ENCODE data around the gene CPNE4. TPM values are rescaled to one million over a fixed set of nuclear protein-coding genes. Genes with fewer than 3 reads are reported as not detected.

CPNE4 gene
- total RNA-seq, 2 donors from 2014 or later, result 1.7 to 2.5 TPM

GRCh38 chr3:131755380-131755779, 279.4 kb downstream of the CPNE4 start:
- H3K36me3 ChIP-seq (ENCODE audit: control insufficient read depth, insufficient read depth, low read length), result no peaks in the 10 kb centered on the region
- H3K27me3 Mint-ChIP-seq (ENCODE audit: insufficient read depth), result no peaks in the 10 kb centered on the region
- H3K27ac Mint-ChIP-seq, result no peak overlapping the region
- H3K27me3 ChIP-seq (ENCODE audit: control insufficient read depth, insufficient read depth, low read length, poor library complexity, severe bottlenecking), result no peaks in the 10 kb centered on the region
- no peak overlapping the region for H3K27ac ChIP-seq (ENCODE audit: low read depth, low read length)
- H3K9ac ChIP-seq (ENCODE audit: extremely low read depth, low read length, poor library complexity, severe bottlenecking), result no peak overlapping the region
- DNase-seq, result no peak
- no peak overlapping the region for H3K4me3 Mint-ChIP-seq
- H3K4me1 Mint-ChIP-seq, result no peaks in the 10 kb centered on the region
- H3K36me3 Mint-ChIP-seq (ENCODE audit: low read depth), result no peaks in the 10 kb centered on the region
- H3K4me1 ChIP-seq (ENCODE audit: control insufficient read depth, insufficient read depth, low read length), result no peaks in the 10 kb centered on the region
- no peak for TF ChIP-seq CTCF (conservative IDR thresholded peaks at IDR 0.05)
- H3K4me3 ChIP-seq (ENCODE audit: low read length), result no peak overlapping the region
- no peaks in the 10 kb centered on the region for H3K9me3 ChIP-seq (ENCODE audit: control insufficient read depth, low read length)
- peaks cover 7% of the 10 kb centered on the region for H3K9me3 Mint-ChIP-seq

GRCh38 chr3:131750256-131750655, 284.6 kb downstream of the CPNE4 start:
- no peaks in the 10 kb centered on the region for H3K36me3 Mint-ChIP-seq (ENCODE audit: low read depth)
- H3K27me3 ChIP-seq (ENCODE audit: control insufficient read depth, insufficient read depth, low read length, poor library complexity, severe bottlenecking), result no peaks in the 10 kb centered on the region
- WGBS, 2 experiments (ENCODE audit: insufficient coverage in 1 of 2, insufficient read length in 1 of 2), result 84% methylated on average over 3 of the region's 3 CpGs; no CpG with 5 or more reads in 1 of the 2 experiments

GRCh38 chr3:131749826-131750225, 285.0 kb downstream of the CPNE4 start:
- Histone ChIP-seq H3K4me1 (ENCODE audit: control insufficient read depth, insufficient read depth, low read length) (no peaks in the 10 kb centered on the region), H3K27ac (ENCODE audit: low read depth, low read length) (no peak overlapping the region), H3K36me3 (ENCODE audit: control insufficient read depth, insufficient read depth, low read length) (no peaks in the 10 kb centered on the region), H3K9me3 (ENCODE audit: control insufficient read depth, low read length) (no peaks in the 10 kb centered on the region), H3K4me3 (ENCODE audit: low read length) (no peak overlapping the region), H3K9ac (ENCODE audit: extremely low read depth, low read length, poor library complexity, severe bottlenecking) (no peak overlapping the region), H3K27me3 (ENCODE audit: control insufficient read depth, insufficient read depth, low read length, poor library complexity, severe bottlenecking) (no peaks in the 10 kb centered on the region)
- peaks cover 5% of the 10 kb centered on the region for H3K4me1 Mint-ChIP-seq
- no CpG with 5 or more reads among the region's 1 CpG for WGBS, 2 experiments (ENCODE audit: insufficient coverage in 1 of 2, insufficient read length in 1 of 2)
- DNase-seq, result peak; percentile 47
- no peaks in the 10 kb centered on the region for H3K36me3 Mint-ChIP-seq (ENCODE audit: low read depth)
- no peak overlapping the region for H3K4me3 Mint-ChIP-seq
- no peaks in the 10 kb centered on the region for H3K27me3 Mint-ChIP-seq (ENCODE audit: insufficient read depth)
- no peak overlapping the region for H3K27ac Mint-ChIP-seq
- H3K9me3 Mint-ChIP-seq, result no peaks in the 10 kb centered on the region
- TF ChIP-seq CTCF (conservative IDR thresholded peaks at IDR 0.05), result no peak

More at GRCh38 chr3:131750256-131750655, 284.6 kb downstream of the CPNE4 start:
- Histone ChIP-seq H3K4me1 (ENCODE audit: control insufficient read depth, insufficient read depth, low read length) (no peaks in the 10 kb centered on the region), H3K4me3 (ENCODE audit: low read length) (no peak overlapping the region), H3K36me3 (ENCODE audit: control insufficient read depth, insufficient read depth, low read length) (no peaks in the 10 kb centered on the region), H3K27ac (ENCODE audit: low read depth, low read length) (no peak overlapping the region), H3K9ac (ENCODE audit: extremely low read depth, low read length, poor library complexity, severe bottlenecking) (no peak overlapping the region), H3K9me3 (ENCODE audit: control insufficient read depth, low read length) (no peaks in the 10 kb centered on the region)
- H3K4me1 Mint-ChIP-seq, result peaks cover 5% of the 10 kb centered on the region
- TF ChIP-seq CTCF (conservative IDR thresholded peaks at IDR 0.05), result peak; percentile 51
- no peak overlapping the region for H3K27ac Mint-ChIP-seq
- no peaks in the 10 kb centered on the region for H3K9me3 Mint-ChIP-seq
- no peak for DNase-seq
- no peaks in the 10 kb centered on the region for H3K27me3 Mint-ChIP-seq (ENCODE audit: insufficient read depth)
- no peak overlapping the region for H3K4me3 Mint-ChIP-seq

All from endodermal cell (in vitro differentiated cells).